Kidney (tissue), 14 donors: ENCODE results near the gene CHST5. TPM values are rescaled to one million over a fixed set of nuclear protein-coding genes. Genes with fewer than 3 reads are reported as not detected.
A peak's percentile ranks its signal among the peaks of the same experiment; 100 is the strongest.

ENCODE experiments used
- DNase-seq, 5 donors: peaks; one replicate each; pipeline ENCODE4 v3.0.0-alpha.2; 2013 to 2020
- FAIRE-seq: peaks from 2 replicates; lab custom pipeline; 2012; peaks lifted over from hg19 to GRCh38; lab: Jason Lieb, UNC
- H3K27ac ChIP-seq, 2 donors: one replicate each; pipeline ENCODE4 v1.7.0; 2013; ENCODE audit warnings: low read depth in 2 of 2, low read length in 2 of 2, inconsistent platforms in 1 of 2
- H3K27me3 ChIP-seq: one replicate; pipeline ENCODE4 v1.7.1; 2013; ENCODE audit warnings: low read length, inconsistent platforms; ENCODE audit not compliant: control insufficient read depth, insufficient read depth
- H3K36me3 ChIP-seq, 3 donors: one replicate each; pipeline versions ENCODE4 v1.7.0 to v1.7.1; 2013; ENCODE audit warnings: low read length in 3 of 3, control low read depth in 1 of 3, inconsistent platforms in 1 of 3; ENCODE audit not compliant: insufficient read depth in 3 of 3, control insufficient read depth in 2 of 3
- H3K4me1 ChIP-seq, 3 donors: one replicate each; pipeline versions ENCODE4 v1.7.0 to v1.7.1; 2013; ENCODE audit warnings: low read length in 3 of 3, inconsistent platforms in 1 of 3, low read depth in 1 of 3; ENCODE audit not compliant: control insufficient read depth in 2 of 3, insufficient read depth in 2 of 3
- H3K4me3 ChIP-seq, 3 donors: one replicate each; pipeline versions ENCODE4 v1.7.0 to v1.8.1; 2013; ENCODE audit warnings: low read length in 3 of 3, control low read depth in 1 of 3, inconsistent platforms in 1 of 3
- H3K9ac ChIP-seq, 3 donors: one replicate each; pipeline versions ENCODE4 v1.7.0 to v1.7.1; 2013; ENCODE audit warnings: low read length in 3 of 3, control low read depth in 1 of 3, inconsistent platforms in 1 of 3
- H3K9me3 ChIP-seq, 3 donors: one replicate each; pipeline versions ENCODE4 v1.7.0 to v1.7.1; 2013; ENCODE audit warnings: low read length in 3 of 3, control low read depth in 1 of 3, inconsistent platforms in 1 of 3; ENCODE audit not compliant: control insufficient read depth in 2 of 3, insufficient read depth in 1 of 3
- CTCF ChIP-seq: IDR thresholded peaks from 3 replicates; pipeline ENCODE4 v1.5.1; 2012; ENCODE audit warnings: mild to moderate bottlenecking, moderate library complexity, borderline replicate concordance; ENCODE audit not compliant: insufficient read depth; ENCODE audit errors: extremely low read depth
- intact Hi-C: fragments of 100-400 bp; cut with DNase I; formaldehyde crosslinking; loops from one replicate; pipeline ENCODE4 v1.11.1; 2022
- polyA plus RNA-seq: library from polyadenylated mRNA; stranded (reverse); fragments of 350-450 nt; fragmentation: Illumina TruSeq; extraction: RNeasy Lipid Tissue Mini Kit (QIAGEN cat#74804); gene quantifications from one replicate; pipeline ENCODE4 v1.2.3, GENCODE V29; 2014; ENCODE audit warnings: low read depth, low replicate concordance; ENCODE audit not compliant: insufficient read depth
- total RNA-seq: library from RNA; stranded (reverse); fragmentation: NEBNext Ultra II Directional; extraction: Animal tissue kit (Norgen Biotek cat#: 25700); gene quantifications from one replicate; pipeline ENCODE4 v1.2.1, GENCODE V29; 2021
- donor health status: control.
- donor health status: control.
- donor health status: control.
- donor health status: control.
- donor health status: control.
- donor health status: DM: yes; HTN: yes; CAD: no.
- donor health status: Normal renal cell carcinoma (clear cell type).

Gene CHST5
- total and polyA plus RNA-seq, 2 donors from 2014 or later, result 0.13 to 0.28 TPM

GRCh38 chr16:75573955-75574354, 38.0 kb upstream of the CHST5 start:
- FAIRE-seq, result no peak
- no peak overlapping the region for H3K9ac ChIP-seq
- H3K36me3 ChIP-seq, result peaks cover 14 to 52% (median 32%) of the 10 kb centered on the region in 3 donors
- intact Hi-C loops, result no loop called here
- H3K27me3 ChIP-seq, result no peaks in the 10 kb centered on the region
- TF ChIP-seq CTCF, result no peak
- no peak for DNase-seq
- H3K27ac ChIP-seq, result no peak overlapping the region
- H3K4me1 ChIP-seq, result peaks cover 0 to 7% (median 4%) of the 10 kb centered on the region in 3 donors
- H3K9me3 ChIP-seq, result no peaks in the 10 kb centered on the region
- H3K4me3 ChIP-seq, result no peak overlapping the region

DNA sequence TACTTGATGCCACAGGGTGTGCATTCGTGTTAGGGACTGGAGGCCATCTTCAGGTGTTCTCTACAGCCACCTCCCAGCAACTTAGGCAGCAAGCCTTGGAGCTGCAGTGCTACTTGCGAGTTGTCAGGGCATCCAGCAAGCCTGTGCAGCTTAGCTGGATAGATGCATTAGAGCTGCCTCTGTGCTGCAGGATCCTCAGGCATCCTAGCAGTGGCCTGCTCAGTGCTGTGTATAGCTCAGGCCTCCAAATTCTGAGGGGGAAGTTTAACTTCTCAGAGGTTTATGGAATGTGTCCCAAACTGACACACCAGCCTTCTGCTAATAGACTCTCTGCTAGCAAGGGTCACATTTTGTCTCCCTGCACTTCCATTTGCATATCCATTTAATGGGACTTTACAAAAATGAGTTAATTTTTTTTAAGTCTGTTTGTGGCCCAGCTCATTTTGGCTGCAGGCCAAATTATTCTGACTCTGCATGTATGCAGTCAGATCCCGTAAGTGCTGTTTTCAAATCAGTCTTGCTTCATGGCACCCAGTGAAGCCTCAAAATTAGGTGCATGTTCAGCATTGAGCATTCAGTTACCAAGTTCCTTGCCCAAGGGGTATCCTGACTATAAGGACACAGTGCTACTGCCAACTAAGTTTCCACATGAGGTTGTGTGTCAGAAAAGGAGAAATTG, 37.1 kb upstream of the CHST5 start:
- H3K36me3 ChIP-seq, result peaks cover 18 to 58% (median 35%) of the 10 kb centered on the region in 3 donors

GRCh38 chr16:75570396-75571065, 34.6 kb upstream of the CHST5 start:
- TF ChIP-seq CTCF, result no peak
- H3K27ac ChIP-seq, result no peak overlapping the region
- intact Hi-C loops, result no loop called here
- H3K4me3 ChIP-seq, result no peak overlapping the region
- DNase-seq, result peak in 2 of 5 donors; percentile 21 to 42
- H3K4me1 ChIP-seq, result peaks cover 2 to 19% (median 8%) of the 10 kb centered on the region in 3 donors
- no peak for FAIRE-seq
- H3K9me3 ChIP-seq, result no peaks in the 10 kb centered on the region
- no peak overlapping the region for H3K9ac ChIP-seq
- H3K36me3 ChIP-seq, result peaks cover 21 to 46% (median 28%) of the 10 kb centered on the region in 3 donors
- H3K27me3 ChIP-seq, result no peaks in the 10 kb centered on the region

More for the DNA sequence above, 37.1 kb upstream of the CHST5 start:
- no peaks in the 10 kb centered on the region for H3K9me3 ChIP-seq
- intact Hi-C loops, result no loop called here
- H3K9ac ChIP-seq, result no peak overlapping the region
- no peaks in the 10 kb centered on the region for H3K27me3 ChIP-seq
- FAIRE-seq, result no peak
- no peak overlapping the region for H3K27ac ChIP-seq
- peaks cover 0 to 7% (median 4%) of the 10 kb centered on the region in 3 donors for H3K4me1 ChIP-seq
- TF ChIP-seq CTCF, result no peak
- DNase-seq, result no peak
- no peak overlapping the region for H3K4me3 ChIP-seq
